IMR-90 (cell line): ENCODE measurements around the gene MFSD2A. TPM values are rescaled to one million over a fixed set of nuclear protein-coding genes. Genes with fewer than 3 reads are reported as not detected.

Experiments
- ATAC-seq: fragments of 200-7000 bp; cut with Tn5 transposase; 2 replicates; pipeline ENCODE4 v1.9.1; 2020; ENCODE audit warnings: low read depth, mild to moderate bottlenecking, moderate library complexity
- BruUV-seq: library from RNA; stranded (reverse); fragments of 400-500 nt; replicated peaks from 2 replicates; lab custom pipeline; 2021; lab: Mats Ljungman, UMichigan
- CTCF ChIA-PET: fragments of 300-600 bp; formaldehyde crosslinking; extraction: SDS; loops from one replicate; lab custom pipeline; 2021; ENCODE audit warnings: antibody characterized with exemption; lab: Yijun Ruan, JAX
- POLR2A ChIA-PET: fragments of 300-600 bp; sonication (Branson Sonifier 250); formaldehyde crosslinking; loops from one replicate; lab custom pipeline; 2022; ENCODE audit warnings: antibody characterized with exemption; ENCODE audit not compliant: unreplicated experiment; lab: Charles Lee
- DNase-seq: peaks from one replicate; pipeline ENCODE4 v3.0.0; 2013
- H2AFZ ChIP-seq: replicated peaks from 2 replicates; pipeline ENCODE3; 2013; ENCODE audit warnings: low read length, mild to moderate bottlenecking; ENCODE audit not compliant: poor library complexity
- H2AK5ac ChIP-seq: 2 replicates; pipeline ENCODE4 v1.6.1; 2013; ENCODE audit warnings: low read depth, low read length, inconsistent platforms
- H2AK9ac ChIP-seq: replicated peaks from 2 replicates; pipeline ENCODE3; 2013; ENCODE audit warnings: mild to moderate bottlenecking, low read depth, low read length, moderate library complexity; ENCODE audit not compliant: poor library complexity
- H2BK120ac ChIP-seq: 2 replicates; pipeline ENCODE4 v1.6.1; 2013; ENCODE audit warnings: low read depth, low read length, inconsistent platforms
- H2BK15ac ChIP-seq: 3 replicates; pipeline ENCODE4 v1.6.1; 2013; ENCODE audit warnings: low read depth, low read length, inconsistent platforms
- H2BK20ac ChIP-seq: 2 replicates; pipeline ENCODE4 v1.6.1; 2013; ENCODE audit warnings: low read depth, mild to moderate bottlenecking, inconsistent platforms, low read length, moderate library complexity
- H2BK5ac ChIP-seq: 2 replicates; pipeline ENCODE4 v1.6.1; 2013; ENCODE audit warnings: mild to moderate bottlenecking, low read depth, low read length, inconsistent platforms; ENCODE audit not compliant: poor library complexity, severe bottlenecking
- H3K14ac ChIP-seq: replicated peaks from 2 replicates; pipeline ENCODE4 v1.6.1; 2013; ENCODE audit warnings: low read depth, low read length, inconsistent platforms
- H3K18ac ChIP-seq: 2 replicates; pipeline ENCODE4 v1.6.1; 2013; ENCODE audit warnings: low read depth, low read length, control low read depth
- H3K23ac ChIP-seq: 2 replicates; pipeline ENCODE4 v1.6.1; 2013; ENCODE audit warnings: low read depth, low read length, inconsistent platforms
- H3K27ac ChIP-seq: 2 replicates; pipeline ENCODE4 v1.5.1; 2013; ENCODE audit warnings: mild to moderate bottlenecking, control low read depth, low read length; ENCODE audit not compliant: insufficient read depth
- H3K27me3 ChIP-seq: 2 replicates; pipeline ENCODE4 v1.6.1; 2013; ENCODE audit warnings: low read length; ENCODE audit not compliant: control insufficient read depth, insufficient read depth
- H3K36me3 ChIP-seq: 2 replicates; pipeline ENCODE4 v1.6.1; 2013; ENCODE audit warnings: low read length, mixed read lengths; ENCODE audit not compliant: control insufficient read depth, insufficient read depth
- H3K4ac ChIP-seq: 2 replicates; pipeline ENCODE4 v1.6.1; 2013; ENCODE audit warnings: low read depth, low read length, inconsistent platforms
- H3K4me1 ChIP-seq: 2 replicates; pipeline ENCODE4 v1.6.1; 2013; ENCODE audit warnings: low read length, mixed read lengths; ENCODE audit not compliant: control insufficient read depth, insufficient read depth
- H3K4me2 ChIP-seq: 2 replicates; pipeline ENCODE4 v1.6.1; 2013; ENCODE audit warnings: low read depth, mild to moderate bottlenecking, control low read depth, low read length, moderate library complexity
- H3K4me3 ChIP-seq: 2 replicates; pipeline ENCODE4 v1.5.1; 2013; ENCODE audit warnings: low read depth, mild to moderate bottlenecking, control low read depth, low read length, moderate library complexity; ENCODE audit not compliant: insufficient read depth
- H3K56ac ChIP-seq: 2 replicates; pipeline ENCODE4 v1.6.1; 2013; ENCODE audit warnings: low read length, inconsistent platforms; ENCODE audit not compliant: insufficient read depth; ENCODE audit errors: extremely low read depth
- H3K79me1 ChIP-seq, 2 experiments: 2 replicates each; pipeline ENCODE4 v1.6.1; 2013; ENCODE audit warnings: low read length in 2 of 2, inconsistent platforms in 1 of 2, low read depth in 1 of 2
- H3K9ac ChIP-seq: 2 replicates; pipeline ENCODE4 v1.6.1; 2013; ENCODE audit warnings: low read depth, low read length, control low read depth
- H3K9me1 ChIP-seq: 2 replicates; pipeline ENCODE4 v1.6.1; 2013; ENCODE audit warnings: low read length, inconsistent platforms; ENCODE audit not compliant: insufficient read depth
- H3K9me3 ChIP-seq: 2 replicates; pipeline ENCODE4 v1.6.1; 2013; ENCODE audit warnings: low read length; ENCODE audit not compliant: control insufficient read depth, insufficient read depth
- H4K20me1 ChIP-seq: 2 replicates; pipeline ENCODE4 v1.6.1; 2013; ENCODE audit warnings: low read length, inconsistent platforms; ENCODE audit not compliant: insufficient read depth
- H4K5ac ChIP-seq: 2 replicates; pipeline ENCODE4 v1.6.1; 2013; ENCODE audit warnings: mild to moderate bottlenecking, low read depth, low read length, control low read depth
- H4K8ac ChIP-seq, 2 experiments: 2 replicates each; pipeline ENCODE4 v1.6.1; 2013; ENCODE audit warnings: low read depth in 2 of 2, low read length in 2 of 2, control low read depth in 1 of 2, inconsistent platforms in 1 of 2
- H4K91ac ChIP-seq: 2 replicates; pipeline ENCODE4 v1.6.1; 2013; ENCODE audit warnings: low read depth, low read length, inconsistent platforms; ENCODE audit not compliant: insufficient read depth
- BHLHE40 ChIP-seq: fragments of 150-350 bp; IDR thresholded peaks from 2 replicates; pipeline ENCODE4 v1.6.1; 2016; ENCODE audit warnings: mild to moderate bottlenecking, low read depth, low read length
- CEBPB ChIP-seq: IDR thresholded peaks from 2 replicates; pipeline ENCODE4 v1.6.1; 2012; ENCODE audit warnings: low read depth, low read length, improper control_type of control experiment
- CHD1 ChIP-seq: IDR thresholded peaks from 2 replicates; pipeline ENCODE4 v1.6.1; 2012; ENCODE audit warnings: low read depth, low read length, improper control_type of control experiment
- FOS ChIP-seq: fragments of 150-350 bp; IDR thresholded peaks from 2 replicates; pipeline ENCODE4 v1.6.1; 2016; ENCODE audit warnings: low read depth, low read length
- MAFK ChIP-seq: IDR thresholded peaks from 2 replicates; pipeline ENCODE4 v1.6.1; 2012; ENCODE audit warnings: low read depth, low read length, improper control_type of control experiment
- MAZ ChIP-seq: IDR thresholded peaks from 2 replicates; pipeline ENCODE4 v1.6.1; 2012; ENCODE audit warnings: low read depth, mild to moderate bottlenecking, low read length, improper control_type of control experiment, moderate library complexity, borderline replicate concordance
- MXI1 ChIP-seq: IDR thresholded peaks from 2 replicates; pipeline ENCODE4 v1.6.1; 2012; ENCODE audit warnings: low read depth, mild to moderate bottlenecking, low read length, moderate library complexity, borderline replicate concordance
- NFE2L2 ChIP-seq: fragments of 150-350 bp; IDR thresholded peaks from 2 replicates; pipeline ENCODE4 v1.6.1; 2016; ENCODE audit warnings: low read depth, mild to moderate bottlenecking, low read length
- POLR2A ChIP-seq: IDR thresholded peaks from 2 replicates; pipeline ENCODE4 v1.6.1; 2012; ENCODE audit warnings: mild to moderate bottlenecking, low read depth, low read length
- RAD21 ChIP-seq: IDR thresholded peaks from 2 replicates; pipeline ENCODE4 v1.6.1; 2012; ENCODE audit warnings: low read length, improper control_type of control experiment
- RCOR1 ChIP-seq: IDR thresholded peaks from 2 replicates; pipeline ENCODE4 v1.6.1; 2012; ENCODE audit warnings: mild to moderate bottlenecking, low read length, improper control_type of control experiment; ENCODE audit not compliant: insufficient replicate concordance
- RFX5 ChIP-seq: IDR thresholded peaks from 2 replicates; pipeline ENCODE4 v1.8.0; 2012; ENCODE audit warnings: low read depth, mild to moderate bottlenecking, low read length, moderate library complexity
- SMC3 ChIP-seq: fragments of 150-350 bp; IDR thresholded peaks from 2 replicates; pipeline ENCODE4 v1.6.1; 2016; ENCODE audit warnings: low read depth, mild to moderate bottlenecking, antibody characterized with exemption, low read length, moderate library complexity
- WGBS, 2 experiments: methylation state at CpG; one replicate each; pipeline versions ENCODE4 v1.1.5 to v1.1.7; 2013; ENCODE audit warnings: missing lambda C conversion rate in 2 of 2; ENCODE audit not compliant: insufficient read length in 1 of 2; ENCODE audit errors: extremely low coverage in 2 of 2; 5-methylcytosine and 5-hydroxymethylcytosine counted together
- dilution Hi-C: fragments of 300-500 bp; cut with HindIII; formaldehyde crosslinking; loops from one replicate; pipeline ENCODE4 v1.14.3; 2018; ENCODE audit warnings: low sequenced_read_pairs; ENCODE audit not compliant: unreplicated experiment
- in situ Hi-C: fragments of 300-500 bp; cut with MboI; formaldehyde crosslinking; loops from 3 replicates; pipeline ENCODE4 v1.14.3; 2019; ENCODE audit warnings: low sequenced_read_pairs, inconsistent platforms, mixed read lengths
- intact Hi-C: fragments of 100-400 bp; cut with micrococcal nuclease; formaldehyde crosslinking; loops from 2 replicates; pipeline ENCODE4 v1.10.0; 2022
- polyA plus RNA-seq, 3 experiments: library from polyadenylated mRNA; depleted of rRNA; stranded (reverse); fragments of >200 nt; gene quantifications; 2 replicates each; pipeline ENCODE4 v1.2.3, GENCODE V29; 2012; ENCODE audit warnings: low replicate concordance in 1 of 3
- total RNA-seq: library from RNA; depleted of rRNA; stranded (reverse); fragments of >200 nt; gene quantifications from 2 replicates; pipeline ENCODE4 v1.2.3, GENCODE V29; 2012
- TF ChIP-seq, protein P1 (sequence below): fragments of 150-350 bp; IDR thresholded peaks from 2 replicates; pipeline ENCODE4 v1.6.1; 2016; ENCODE audit warnings: low read depth, mild to moderate bottlenecking, low read length, moderate library complexity, borderline replicate concordance
- TF ChIP-seq, protein P2 (sequence below): fragments of 150-350 bp; IDR thresholded peaks from 2 replicates; pipeline ENCODE4 v1.6.1; 2017; ENCODE audit warnings: mild to moderate bottlenecking, antibody characterized with exemption, low read length, low read depth
- TF ChIP-seq, protein P3 (sequence below): conservative IDR thresholded peaks from 2 replicates; pipeline ENCODE4 v1.5.1; 2012; ENCODE audit warnings: mild to moderate bottlenecking, low read depth, low read length, improper control_type of control experiment

Gene MFSD2A
- total and polyA plus RNA-seq, 2 of the 4 experiments (the other 2 are of a cell fraction), result 5.7 to 7.3 TPM

DNA sequence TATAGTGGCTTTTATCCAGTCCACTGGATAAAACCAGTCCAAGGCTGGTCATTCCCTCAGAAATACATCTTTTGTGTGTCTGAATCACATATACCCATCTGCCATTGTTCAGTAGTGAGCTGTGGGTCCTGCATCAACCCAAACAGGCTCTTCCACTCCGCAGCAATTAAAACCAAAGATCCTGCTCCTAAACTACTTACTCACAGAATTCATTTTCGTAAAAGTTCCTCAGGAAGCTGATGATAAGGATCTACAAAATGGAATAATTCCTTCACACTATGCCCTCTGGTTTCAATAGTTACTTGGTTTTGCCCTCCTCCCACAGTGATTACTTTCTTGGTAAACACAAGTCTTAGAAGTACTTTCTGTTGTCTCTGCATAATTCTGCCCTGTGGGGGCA is 5.1 kb upstream of the MFSD2A start:
- Histone ChIP-seq H3K9ac (no peak overlapping the region), H3K4me2 (no peak overlapping the region), H3K4me1 (peaks cover 5% of the 10 kb centered on the region), H3K36me3 (no peaks in the 10 kb centered on the region), H2BK20ac (no peak overlapping the region), H2BK15ac (no peak overlapping the region), H4K8ac (no peak overlapping the region), H3K4ac (no peak overlapping the region), H3K27ac (no peak overlapping the region), H2AK5ac (no peak overlapping the region), H3K56ac (no peak overlapping the region), H2BK5ac (no peak overlapping the region), H3K23ac (no peak overlapping the region), H3K27me3 (peaks cover 15% of the 10 kb centered on the region), H3K9me3 (no peaks in the 10 kb centered on the region; the same call in 1 of the 2 replicates), H2AFZ (no peak overlapping the region), H4K5ac (no peak overlapping the region), H3K18ac (no peak overlapping the region), H3K9me1 (peaks cover 8% of the 10 kb centered on the region), H3K79me1 (no peaks in the 10 kb centered on the region), H2AK9ac (no peak overlapping the region), H4K91ac (no peak overlapping the region), H2BK120ac (no peak overlapping the region), H4K20me1 (no peaks in the 10 kb centered on the region), H3K4me3 (no peak overlapping the region), H3K14ac (no peak overlapping the region)
- no peak for TF ChIP-seq BHLHE40
- no peak for TF ChIP-seq SMC3
- no peak for TF ChIP-seq RFX5
- TF ChIP-seq, protein P1, sequence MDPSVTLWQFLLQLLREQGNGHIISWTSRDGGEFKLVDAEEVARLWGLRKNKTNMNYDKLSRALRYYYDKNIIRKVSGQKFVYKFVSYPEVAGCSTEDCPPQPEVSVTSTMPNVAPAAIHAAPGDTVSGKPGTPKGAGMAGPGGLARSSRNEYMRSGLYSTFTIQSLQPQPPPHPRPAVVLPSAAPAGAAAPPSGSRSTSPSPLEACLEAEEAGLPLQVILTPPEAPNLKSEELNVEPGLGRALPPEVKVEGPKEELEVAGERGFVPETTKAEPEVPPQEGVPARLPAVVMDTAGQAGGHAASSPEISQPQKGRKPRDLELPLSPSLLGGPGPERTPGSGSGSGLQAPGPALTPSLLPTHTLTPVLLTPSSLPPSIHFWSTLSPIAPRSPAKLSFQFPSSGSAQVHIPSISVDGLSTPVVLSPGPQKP, result no peak
- TF ChIP-seq FOS, result no peak
- TF ChIP-seq, protein P2, sequence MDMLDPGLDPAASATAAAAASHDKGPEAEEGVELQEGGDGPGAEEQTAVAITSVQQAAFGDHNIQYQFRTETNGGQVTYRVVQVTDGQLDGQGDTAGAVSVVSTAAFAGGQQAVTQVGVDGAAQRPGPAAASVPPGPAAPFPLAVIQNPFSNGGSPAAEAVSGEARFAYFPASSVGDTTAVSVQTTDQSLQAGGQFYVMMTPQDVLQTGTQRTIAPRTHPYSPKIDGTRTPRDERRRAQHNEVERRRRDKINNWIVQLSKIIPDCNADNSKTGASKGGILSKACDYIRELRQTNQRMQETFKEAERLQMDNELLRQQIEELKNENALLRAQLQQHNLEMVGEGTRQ, result no peak
- TF ChIP-seq MAFK, result no peak
- no peak for TF ChIP-seq NFE2L2
- TF ChIP-seq, protein P3, sequence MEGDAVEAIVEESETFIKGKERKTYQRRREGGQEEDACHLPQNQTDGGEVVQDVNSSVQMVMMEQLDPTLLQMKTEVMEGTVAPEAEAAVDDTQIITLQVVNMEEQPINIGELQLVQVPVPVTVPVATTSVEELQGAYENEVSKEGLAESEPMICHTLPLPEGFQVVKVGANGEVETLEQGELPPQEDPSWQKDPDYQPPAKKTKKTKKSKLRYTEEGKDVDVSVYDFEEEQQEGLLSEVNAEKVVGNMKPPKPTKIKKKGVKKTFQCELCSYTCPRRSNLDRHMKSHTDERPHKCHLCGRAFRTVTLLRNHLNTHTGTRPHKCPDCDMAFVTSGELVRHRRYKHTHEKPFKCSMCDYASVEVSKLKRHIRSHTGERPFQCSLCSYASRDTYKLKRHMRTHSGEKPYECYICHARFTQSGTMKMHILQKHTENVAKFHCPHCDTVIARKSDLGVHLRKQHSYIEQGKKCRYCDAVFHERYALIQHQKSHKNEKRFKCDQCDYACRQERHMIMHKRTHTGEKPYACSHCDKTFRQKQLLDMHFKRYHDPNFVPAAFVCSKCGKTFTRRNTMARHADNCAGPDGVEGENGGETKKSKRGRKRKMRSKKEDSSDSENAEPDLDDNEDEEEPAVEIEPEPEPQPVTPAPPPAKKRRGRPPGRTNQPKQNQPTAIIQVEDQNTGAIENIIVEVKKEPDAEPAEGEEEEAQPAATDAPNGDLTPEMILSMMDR, result no peak
- TF ChIP-seq MAZ, result no peak
- no peak for TF ChIP-seq CHD1
- TF ChIP-seq CEBPB, result no peak
- no peak for TF ChIP-seq MXI1
- TF ChIP-seq RAD21, result no peak
- no peak for TF ChIP-seq POLR2A
- no peak for TF ChIP-seq RCOR1
- ChIA-PET CTCF (no interaction called here), POLR2A (no interaction called here)
- intact Hi-C loops (no loop called here), dilution Hi-C loops (no loop called here), in situ Hi-C loops (no loop called here)
- ATAC-seq (no peak), DNase-seq (no peak)
- 69% methylated on average over 2 of the region's 2 CpGs; no CpG with 5 or more reads in 1 of the 2 experiments for WGBS, 2 experiments
- BruUV-seq, result no TSS peak
